Islet of Langerhans (tissue), 1 donor: ENCODE data around the gene MAP4.
"Not testable (repeated sequence)": the region's sequence is repeated elsewhere in the genome, so short reads cannot be mapped to it uniquely, and the experiment has no call there.

Source experiments
- FAIRE-seq: peaks from one replicate; lab custom pipeline; 2011; peaks lifted over from hg19 to GRCh38; lab: Jason Lieb, UNC

MAP4 gene

GRCh38 chr3:47838503-47838902, 177.7 kb downstream of the MAP4 start:
- FAIRE-seq = no peak

GRCh38 chr3:47836986-47837385, 179.2 kb downstream of the MAP4 start:
- no peak for FAIRE-seq

- FAIRE-seq = not testable (repeated sequence)
Measured at GRCh38 chr3:47829482-47829881, 186.7 kb downstream of the MAP4 start.

GRCh38 chr3:47825590-47825989, 190.6 kb downstream of the MAP4 start:
- FAIRE-seq = no peak

GRCh38 chr3:47824541-47825473, 191.4 kb downstream of the MAP4 start:
- no peak for FAIRE-seq

- FAIRE-seq = no peak
Measured at GRCh38 chr3:47817609-47818008, 198.6 kb downstream of the MAP4 start.

GRCh38 chr3:47813551-47814177, 202.6 kb downstream of the MAP4 start:
- no peak for FAIRE-seq

GRCh38 chr3:47804577-47804976, 211.6 kb downstream of the MAP4 start:
- no peak for FAIRE-seq

GRCh38 chr3:47803480-47804025, 212.7 kb downstream of the MAP4 start:
- FAIRE-seq = no peak

GRCh38 chr3:47802734-47803479, 213.3 kb downstream of the MAP4 start, which contains the start of gene DHX30:
Gene DHX30 (plus strand): TSS chr3:47803138. CDS start chr3:47810684, 7,546 bp downstream.
- FAIRE-seq = no peak
